GM12875 (cell line): Measurements from ENCODE around the gene CDK14.

Source experiments
- H3K4me3 ChIP-seq: one replicate; pipeline ENCODE4 v1.5.1; 2011; ENCODE audit warnings: low read depth, low read length, control low read depth
- CTCF ChIP-seq: IDR thresholded peaks from 2 replicates; pipeline ENCODE4 v1.5.1; 2011; ENCODE audit warnings: low read depth, mild to moderate bottlenecking, control low read depth, inconsistent platforms, low read length, moderate library complexity, borderline replicate concordance; ENCODE audit not compliant: insufficient read depth

The CDK14 gene

GRCh38 chr7:91064938-91065337 is 468.8 kb downstream of the CDK14 start:
- TF ChIP-seq CTCF = no peak
- no peak overlapping the region for H3K4me3 ChIP-seq

- no peak overlapping the region for H3K4me3 ChIP-seq
- TF ChIP-seq CTCF = no peak
These were observed 470.5 kb downstream of the CDK14 start for GRCh38 chr7:91066627-91067026.

- TF ChIP-seq CTCF = no peak
- H3K4me3 ChIP-seq = no peak overlapping the region
These were observed 471.1 kb downstream of the CDK14 start for GRCh38 chr7:91067242-91067641.

- H3K4me3 ChIP-seq = no peak overlapping the region
- no peak for TF ChIP-seq CTCF
These were observed 472.1 kb downstream of the CDK14 start for GRCh38 chr7:91068136-91068795.

GRCh38 chr7:91069146-91069545 is 473.0 kb downstream of the CDK14 start:
- no peak overlapping the region for H3K4me3 ChIP-seq
- TF ChIP-seq CTCF = no peak

GRCh38 chr7:91079487-91079886 is 483.4 kb downstream of the CDK14 start:
- no peak overlapping the region for H3K4me3 ChIP-seq
- TF ChIP-seq CTCF = no peak

GRCh38 chr7:91080351-91080750 is 484.2 kb downstream of the CDK14 start:
- no peak for TF ChIP-seq CTCF
- H3K4me3 ChIP-seq = no peak overlapping the region
